B cell (primary cell): ENCODE measurements around the gene TRAPPC12.

ENCODE experiments used
- CTCF ChIP-seq: fragments of 200-600 bp; IDR thresholded peaks from one replicate; pipeline ENCODE4 v1.8.0; 2022; ENCODE audit warnings: antibody characterized with exemption, mild to moderate bottlenecking
- EZH2 ChIP-seq: IDR thresholded peaks from 2 replicates; pipeline ENCODE4 v1.6.1; 2012; ENCODE audit warnings: borderline replicate concordance, low read depth, mild to moderate bottlenecking, moderate library complexity, low read length; ENCODE audit not compliant: insufficient read depth, poor library complexity, severe bottlenecking

- TF ChIP-seq CTCF (no peak), EZH2 (no peak)
These were observed 83.8 kb downstream of the TRAPPC12 start for GRCh38 chr2:3463186-3463835.
